Stimulated activated CD8-positive, alpha-beta memory T cell treated with anti-CD3 and anti-CD28 coated beads, Interleukin-7, amount 100 ng/mL, for 24 hours (primary cell): ENCODE measurements around the gene RTN1.

Source experiments
- DNase-seq: peaks from one replicate; pipeline ENCODE4 v3.0.0-alpha.2; 2020; ENCODE audit warnings: low read depth

RTN1 gene

DNA sequence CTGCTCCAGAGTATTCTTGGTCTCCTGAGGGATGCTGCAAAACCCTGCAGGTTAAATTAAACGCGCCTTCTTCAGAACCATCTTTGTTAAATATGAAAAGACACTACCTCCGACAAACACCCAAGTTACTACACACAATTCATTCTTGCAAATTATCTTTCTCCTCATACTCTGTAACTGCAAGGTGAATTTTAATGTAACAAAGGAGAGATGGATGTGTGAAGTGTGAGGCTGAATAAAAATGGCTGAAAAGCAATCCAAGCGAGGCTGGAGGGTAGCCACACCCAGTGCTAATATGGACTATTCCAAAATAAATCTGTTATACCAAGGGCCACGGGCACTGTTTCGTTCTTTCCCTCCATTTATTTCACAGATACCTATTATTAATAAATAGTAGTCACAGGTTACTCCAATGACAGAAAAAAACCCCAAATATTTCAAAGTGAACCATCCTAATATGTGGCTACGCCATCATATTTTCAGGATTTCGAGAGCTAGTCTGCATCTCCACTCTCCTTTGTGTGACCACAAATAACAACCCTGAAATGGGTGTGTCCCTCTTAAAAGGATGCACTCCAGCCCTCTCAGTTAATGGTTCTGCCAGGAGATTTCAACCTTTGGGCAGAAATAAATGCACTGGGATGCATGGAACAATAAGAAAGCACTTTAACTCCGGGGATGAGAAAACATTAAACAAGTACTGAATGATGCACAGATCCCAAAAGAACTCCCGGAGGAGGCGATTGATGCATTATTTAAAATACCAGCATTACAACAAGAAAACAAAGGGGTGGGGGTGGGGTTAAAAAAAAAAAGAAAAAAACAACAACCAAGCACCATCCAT, 240.9 kb downstream of the RTN1 start:
- DNase-seq, result no peak

DNA sequence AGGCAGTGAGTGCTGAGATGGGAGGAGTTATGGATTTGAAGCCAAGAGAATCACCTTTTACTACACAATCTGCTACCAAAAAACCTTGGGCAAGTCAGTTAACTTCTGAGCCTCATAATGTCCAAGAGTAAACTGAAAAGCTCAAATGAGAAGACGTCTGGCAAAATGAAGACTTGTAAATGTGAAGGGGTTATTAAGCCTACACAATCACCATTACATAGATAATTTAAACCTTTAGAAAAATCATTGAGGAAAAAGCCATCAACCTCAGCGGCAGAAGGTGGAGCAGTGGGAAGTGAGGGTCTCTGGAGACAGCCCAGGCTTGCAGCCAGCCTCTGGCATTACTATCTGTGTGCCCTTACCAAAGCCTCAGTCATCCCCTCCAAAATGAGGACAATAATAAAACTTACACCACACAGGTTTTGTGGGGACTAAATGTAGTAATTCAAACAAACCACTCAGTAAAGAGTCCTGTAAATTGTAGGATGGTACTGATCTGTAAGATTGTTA, 243.5 kb downstream of the RTN1 start:
- DNase-seq, result no peak

DNA sequence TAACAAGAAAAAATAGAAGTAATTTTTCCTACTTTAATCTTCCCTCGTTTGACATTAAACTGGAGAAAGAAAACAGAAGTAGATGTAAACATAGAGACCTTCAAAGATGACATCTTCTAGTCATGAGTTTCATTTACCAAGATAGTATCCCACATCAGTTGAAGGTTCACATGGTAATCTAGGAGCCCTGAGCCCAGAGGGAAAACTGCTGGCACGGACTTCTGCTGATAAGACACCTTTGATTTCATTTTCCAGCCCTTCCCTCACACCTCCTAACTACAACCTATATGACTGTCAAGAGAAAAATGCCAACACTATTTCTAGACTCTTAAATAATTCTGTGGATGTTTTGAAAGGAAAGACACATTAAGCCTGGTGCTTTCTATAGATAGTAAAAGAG, 247.9 kb downstream of the RTN1 start:
- no peak for DNase-seq

DNA sequence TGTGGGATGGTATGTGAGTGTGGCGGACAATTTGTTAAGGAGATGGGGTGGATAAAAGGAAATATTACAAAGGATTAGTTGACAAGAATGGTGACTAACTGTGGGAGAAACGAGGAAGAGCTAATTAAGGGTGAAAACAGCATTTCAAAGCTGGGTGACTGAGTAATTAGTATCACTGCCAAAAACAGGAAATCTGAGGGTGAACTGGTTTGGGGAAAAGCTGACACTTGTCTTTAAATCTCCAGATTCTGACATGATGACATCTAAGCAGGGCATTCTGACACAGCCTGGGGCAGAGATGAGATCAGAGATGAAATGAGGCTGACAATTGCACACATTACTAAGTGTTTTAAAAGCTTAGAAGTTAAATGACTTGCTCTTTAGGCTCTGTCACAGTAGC, 251.5 kb downstream of the RTN1 start:
- no peak for DNase-seq

DNA sequence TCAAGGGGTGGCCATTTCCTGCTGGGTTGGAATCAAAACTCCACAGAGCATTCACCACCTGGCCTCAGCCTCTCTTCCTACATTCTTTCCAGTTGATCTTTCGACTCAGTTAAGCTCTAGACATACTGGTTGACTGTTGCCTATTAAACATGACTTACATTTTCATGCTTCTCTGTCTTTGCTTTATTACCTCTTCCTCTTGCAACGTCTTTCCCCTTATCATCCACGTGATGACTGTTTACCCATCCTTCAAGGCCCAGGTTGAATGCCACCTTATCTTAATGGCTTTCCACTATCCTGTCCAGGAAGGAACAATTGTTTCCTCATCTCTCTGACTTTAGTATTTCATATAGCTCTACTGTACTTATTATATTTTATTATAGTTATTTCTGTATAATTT, 269.5 kb downstream of the RTN1 start:
- DNase-seq, result no peak

DNA sequence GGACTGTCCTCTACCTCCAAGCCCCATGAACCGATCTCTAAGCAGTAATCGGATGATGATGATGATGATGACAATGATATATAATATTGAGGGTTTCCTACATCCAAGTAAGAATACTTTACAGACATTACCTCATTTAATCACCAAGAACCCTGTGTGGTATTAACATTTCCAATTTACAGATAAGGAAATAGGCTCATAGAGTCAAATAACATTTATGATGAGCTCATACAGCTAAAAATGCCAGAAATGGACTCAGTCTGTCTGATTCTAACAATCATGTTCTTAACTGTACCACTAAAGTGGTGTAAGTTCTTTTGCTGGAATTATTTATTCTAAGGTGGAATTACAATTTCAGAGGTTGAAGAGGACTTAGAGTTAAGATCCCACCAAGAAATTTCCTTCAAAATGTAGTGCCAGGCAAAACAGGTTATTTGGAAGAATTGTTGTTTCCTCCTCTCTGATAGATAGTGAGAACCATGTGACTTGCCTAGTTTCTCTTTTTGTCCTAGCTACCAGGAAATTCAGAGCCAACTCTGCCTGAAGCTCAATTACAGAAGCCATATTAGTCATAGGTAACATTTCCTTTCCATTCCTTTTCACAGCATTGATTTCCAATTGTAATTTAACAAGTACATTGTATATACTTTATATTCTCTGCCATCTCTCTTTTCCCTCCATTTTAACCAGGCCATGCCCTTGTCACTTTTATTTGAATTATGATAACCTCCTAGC, 270.2 kb downstream of the RTN1 start:
- no peak for DNase-seq

DNA sequence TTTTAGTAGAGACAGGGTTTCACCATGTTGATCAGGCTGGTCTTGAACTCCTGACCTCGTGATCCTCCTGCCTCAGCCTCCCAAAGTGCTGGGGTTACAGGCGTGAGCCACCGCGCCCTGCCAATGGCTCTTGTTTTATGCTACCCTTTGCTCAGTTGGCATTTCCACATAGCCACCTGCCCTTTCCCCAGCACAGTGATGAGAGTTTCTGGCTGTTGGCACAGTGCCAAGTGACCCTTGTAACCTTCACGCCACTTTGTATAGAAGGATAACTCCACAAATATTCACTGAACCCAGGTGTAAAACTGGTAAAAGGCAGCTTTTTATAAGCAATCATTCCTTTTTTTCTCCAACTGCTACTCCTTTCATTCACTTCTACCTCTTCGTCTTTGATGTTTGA, 275.5 kb downstream of the RTN1 start:
- no peak for DNase-seq

DNA sequence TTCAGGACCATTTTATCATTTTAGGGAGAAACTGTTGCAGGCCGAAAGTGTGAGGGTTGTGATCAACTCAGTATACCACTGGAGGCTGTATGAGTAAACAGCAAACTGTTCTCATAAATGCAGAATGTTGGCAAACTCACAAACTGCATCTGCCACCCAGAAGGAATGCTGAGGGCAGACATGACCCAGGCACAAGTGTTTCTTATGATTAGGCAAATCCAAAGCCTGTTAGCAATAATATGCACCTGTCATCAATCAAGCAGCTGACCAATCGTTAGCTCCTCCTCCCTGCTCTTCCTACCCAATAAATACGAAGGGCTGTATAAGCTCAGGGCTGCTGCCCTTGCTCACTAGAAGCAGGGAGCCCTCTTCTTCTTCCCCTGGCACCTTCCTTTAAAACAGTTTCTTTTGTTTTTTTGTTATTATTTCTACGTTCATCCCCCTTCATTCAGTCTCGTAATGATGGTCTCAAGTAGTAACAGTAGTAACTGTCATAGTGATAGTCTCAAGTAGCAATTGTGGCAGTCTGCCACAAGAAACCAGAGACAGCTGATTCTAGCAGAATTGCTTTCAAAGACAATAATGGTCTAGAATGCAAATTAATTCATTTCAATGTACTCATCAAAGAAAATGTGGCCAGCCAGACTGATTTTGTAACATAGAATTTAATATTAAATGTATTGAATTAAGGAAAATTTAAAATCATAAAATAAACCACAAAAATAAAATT, 278.8 kb downstream of the RTN1 start:
- no peak for DNase-seq

DNA sequence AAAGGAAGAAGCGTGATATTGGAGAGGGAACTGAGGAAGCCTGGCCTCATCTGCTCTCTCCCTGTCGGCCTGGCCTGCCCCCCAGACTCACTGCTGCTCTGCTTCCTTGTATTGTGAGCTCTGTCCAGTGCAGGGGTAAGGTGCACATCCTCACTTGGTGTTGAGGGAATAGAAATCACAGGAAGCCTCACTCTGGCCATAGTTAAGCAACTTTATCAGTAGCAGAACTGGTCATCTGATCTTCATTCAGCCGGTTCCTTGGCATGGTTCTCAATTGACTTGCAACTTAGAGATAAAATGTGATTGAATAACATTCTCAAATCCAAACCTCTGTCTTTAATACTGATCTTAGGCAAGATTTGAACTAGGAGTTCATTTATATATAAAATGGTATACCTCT, 282.5 kb downstream of the RTN1 start:
- DNase-seq, result no peak

DNA sequence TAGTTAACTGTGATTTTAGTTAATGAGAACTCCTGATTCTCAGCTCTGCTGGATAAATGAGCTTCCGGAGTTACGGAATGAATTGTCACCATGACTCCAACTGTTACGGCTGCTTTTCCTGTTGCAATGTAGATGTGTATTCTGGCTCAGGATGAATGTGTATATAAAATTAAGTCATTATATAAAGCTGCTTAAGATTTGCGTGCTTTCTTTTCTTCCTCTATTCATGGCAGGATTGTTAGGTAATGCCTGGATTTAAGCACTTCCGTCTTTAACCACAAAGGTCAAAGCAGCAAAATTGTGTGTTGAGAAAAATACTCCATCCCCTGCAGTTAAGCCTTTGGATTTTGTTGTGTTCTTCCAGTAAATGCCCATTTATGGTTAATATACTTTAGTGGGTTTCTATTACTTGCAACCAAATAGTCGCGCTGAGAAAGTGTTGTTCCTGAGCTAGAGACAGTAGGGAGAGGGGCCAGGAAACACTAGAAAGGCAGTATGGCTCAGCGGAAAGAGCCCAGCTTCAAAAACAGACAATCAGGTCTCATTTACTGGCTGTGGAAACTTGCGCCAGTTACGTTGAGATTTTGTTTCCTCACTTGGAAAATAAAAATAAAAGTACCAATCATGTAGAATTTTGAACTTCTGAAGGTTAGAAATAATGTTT, 284.6 kb downstream of the RTN1 start:
- no peak for DNase-seq

DNA sequence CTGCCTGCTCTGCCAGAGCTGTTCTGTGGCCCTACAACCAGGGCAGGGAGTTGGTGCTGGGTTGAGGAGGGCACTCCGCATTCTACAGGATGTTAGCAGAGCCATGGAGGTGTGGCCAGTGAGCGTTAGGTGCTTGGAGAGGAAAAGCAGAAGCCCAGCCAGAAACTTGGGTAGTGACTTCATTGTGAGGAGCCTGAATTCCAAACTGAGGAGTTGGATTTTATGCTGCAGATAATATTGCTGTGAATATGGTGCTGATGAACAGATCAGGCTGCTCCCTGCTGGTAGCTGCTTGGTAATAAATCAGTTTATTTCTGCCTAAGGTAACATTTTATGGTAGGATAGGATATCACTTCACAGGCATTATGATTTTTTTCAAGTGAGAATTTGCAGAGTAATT, 286.8 kb downstream of the RTN1 start:
- DNase-seq, result no peak

DNA sequence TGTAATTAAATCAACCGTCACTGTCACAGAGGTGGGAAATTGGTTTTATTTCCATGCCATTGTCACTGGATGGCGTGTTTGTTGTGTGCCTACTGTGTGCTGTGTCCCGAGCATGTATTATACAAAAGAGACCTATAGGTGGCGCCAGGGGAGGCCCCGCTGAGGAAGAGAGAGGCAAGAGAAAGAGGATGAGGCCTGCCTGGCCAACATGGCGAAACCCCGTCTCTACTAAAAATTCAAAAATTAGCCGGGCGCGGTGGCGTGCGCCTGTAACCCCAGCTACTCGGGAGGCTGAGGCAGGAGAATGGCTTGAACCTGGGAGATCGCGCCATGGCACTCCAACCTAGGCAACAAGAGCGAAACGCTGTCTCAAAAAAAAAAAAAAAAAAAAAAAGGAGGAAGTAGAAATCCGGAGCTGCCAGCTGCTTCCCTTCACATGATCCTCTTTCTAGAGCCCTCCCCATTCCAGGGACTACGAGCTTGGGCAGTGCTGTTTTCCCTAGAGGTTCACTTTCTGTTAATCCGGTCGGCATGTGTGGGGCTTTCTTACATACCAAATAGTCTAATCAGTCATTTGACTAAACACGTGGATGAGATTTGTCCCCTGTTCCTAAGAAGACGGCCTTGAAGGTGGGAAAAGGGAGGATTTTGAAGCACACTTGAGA, 287.6 kb downstream of the RTN1 start:
- no peak for DNase-seq

DNA sequence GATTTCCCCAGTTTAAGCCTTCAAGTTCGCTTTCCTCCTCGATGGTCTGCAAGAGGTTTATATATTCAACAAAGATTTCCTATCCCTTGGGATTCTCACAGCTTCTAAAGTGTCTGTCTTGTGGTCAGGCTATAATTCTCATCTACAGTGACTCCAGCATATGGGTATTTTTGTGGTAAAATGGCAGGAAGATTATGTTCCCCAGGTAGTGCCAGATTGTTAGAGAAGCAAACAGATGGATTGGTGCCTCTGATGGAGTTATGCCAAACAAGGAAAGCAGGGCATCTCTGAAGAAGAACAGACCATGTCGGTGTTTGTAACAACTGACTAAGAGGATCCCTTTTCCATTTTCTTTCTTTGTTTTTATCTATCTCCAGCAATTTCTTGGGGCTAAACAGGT, 288.4 kb downstream of the RTN1 start:
- no peak for DNase-seq

DNA sequence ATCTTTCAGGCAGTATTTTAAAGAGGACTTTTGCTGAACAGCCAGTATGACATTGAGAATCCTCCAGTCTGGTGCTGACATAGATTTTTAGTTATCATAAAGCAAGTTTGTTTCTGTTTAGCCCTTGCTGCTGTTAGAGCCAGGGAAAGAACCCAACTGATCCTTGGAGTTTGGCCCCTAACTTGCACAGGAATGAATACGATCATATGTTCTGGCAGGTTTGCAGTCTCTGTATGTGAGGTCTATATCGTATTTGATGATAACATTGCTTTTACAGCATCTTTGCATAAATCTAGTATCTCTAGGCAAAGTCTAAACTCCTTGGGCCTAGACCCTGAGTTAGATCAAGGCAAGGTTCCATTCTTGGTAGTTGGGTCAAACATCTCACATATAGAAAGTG, 289.7 kb downstream of the RTN1 start:
- DNase-seq, result no peak

DNA sequence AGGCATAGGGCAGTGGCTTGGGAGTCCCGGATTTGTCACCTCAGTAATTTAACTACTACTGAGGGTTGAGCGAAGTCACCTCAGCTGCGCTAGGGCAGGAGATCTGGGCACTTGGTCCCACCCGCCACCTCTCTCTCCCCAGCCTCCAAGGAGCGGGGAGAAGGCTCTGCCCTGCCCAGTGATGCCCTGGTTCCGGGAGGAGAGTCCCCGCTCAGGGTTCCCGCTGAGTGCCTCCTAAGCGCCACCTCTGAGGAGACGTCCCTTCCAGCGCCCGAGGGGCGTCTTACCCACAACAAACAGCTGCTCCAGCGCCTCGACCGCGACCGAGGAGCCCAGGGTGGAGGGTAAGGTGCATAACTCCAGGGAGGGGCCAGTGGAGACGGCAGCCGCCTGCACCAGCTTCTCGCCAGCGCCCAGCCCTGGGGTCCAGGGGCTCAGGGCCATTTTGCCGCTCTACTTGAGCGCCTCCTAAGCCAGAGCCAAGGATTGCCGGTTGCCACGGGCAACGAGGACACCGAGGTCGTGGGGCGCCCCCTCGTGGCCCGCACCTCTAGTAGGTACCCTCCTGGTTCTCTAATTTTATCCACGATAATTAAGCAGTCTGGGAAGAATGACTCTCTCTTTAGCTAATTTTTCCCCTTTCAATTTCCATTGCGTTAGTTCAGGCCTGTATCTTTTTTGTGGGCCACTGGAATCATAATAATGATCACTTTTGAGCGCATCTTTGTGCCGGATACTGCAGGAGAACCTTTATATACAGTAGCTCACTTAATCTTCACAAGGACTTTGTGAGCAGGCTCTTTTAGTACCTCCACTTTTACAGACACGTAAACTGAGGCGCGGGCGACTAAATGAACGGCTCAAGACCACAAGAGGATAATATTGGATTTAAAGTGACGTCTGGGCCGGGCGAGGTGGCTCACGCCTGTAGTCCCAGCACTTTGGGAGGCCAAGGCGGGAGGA, 294.0 kb downstream of the RTN1 start, which contains the start of gene CCDC175:
TSS of gene CCDC175 (minus strand) at position 481 of the 963 bp plus-strand sequence. CDS start at position 444, 37 bp downstream.
- DNase-seq, result peak; percentile 59

DNA sequence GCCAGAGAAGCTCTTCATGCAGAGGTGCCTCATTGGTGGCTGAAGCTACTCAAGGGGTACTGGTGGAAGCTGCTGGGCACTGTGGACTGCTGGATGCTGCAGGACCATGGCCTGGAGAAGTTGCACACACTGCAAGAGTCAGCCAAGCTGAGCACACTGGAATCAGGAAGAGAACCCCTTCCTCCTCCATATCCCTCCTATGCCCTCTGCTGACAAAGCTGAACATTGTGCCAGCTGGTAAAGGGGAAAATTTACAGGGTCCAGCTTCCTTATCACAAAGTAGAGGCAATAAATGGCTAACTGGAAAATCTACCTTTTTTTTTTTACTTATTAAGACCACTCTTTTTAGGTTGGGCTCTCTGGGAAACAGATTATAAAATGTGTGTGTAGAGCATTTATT, 300.5 kb downstream of the RTN1 start:
- DNase-seq, result no peak

DNA sequence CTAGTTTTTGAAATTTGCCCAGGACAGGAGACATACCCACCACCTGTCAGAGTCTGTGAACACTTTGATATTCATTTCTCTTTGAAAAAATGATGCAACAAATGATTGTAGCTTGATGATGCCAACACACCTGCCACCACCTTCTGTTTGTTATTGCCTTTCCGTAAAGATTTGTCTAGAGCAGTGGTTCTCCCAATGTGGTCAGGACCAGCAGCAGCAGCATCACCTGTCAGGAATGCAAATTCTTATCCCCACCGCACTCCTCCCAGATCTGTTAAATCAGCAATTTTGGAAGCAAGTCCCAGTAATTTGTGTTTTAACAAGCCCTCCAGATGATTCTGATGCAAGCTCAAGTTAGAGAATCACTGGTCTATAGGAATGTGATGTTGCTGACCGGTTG, 303.9 kb downstream of the RTN1 start:
- DNase-seq, result no peak

DNA sequence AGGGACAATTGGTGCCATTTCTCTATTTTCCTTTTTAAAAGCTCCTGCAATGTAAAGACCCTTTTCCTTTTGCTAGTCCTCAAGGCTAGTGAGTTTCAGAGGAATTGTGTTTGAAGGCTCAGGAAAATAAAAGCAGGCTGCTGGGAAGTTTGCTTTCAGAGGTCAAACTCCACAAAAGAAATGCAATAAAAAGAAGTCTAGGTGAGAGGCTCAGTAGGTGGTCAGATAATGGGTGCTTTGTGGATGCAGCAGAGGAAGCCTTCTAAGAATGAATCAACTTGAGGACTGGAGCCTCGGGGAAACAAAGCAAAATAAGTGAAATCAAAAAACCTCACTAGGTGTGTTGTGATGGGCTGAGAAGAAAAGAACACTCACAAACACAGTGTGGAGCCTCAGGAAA, 304.3 kb downstream of the RTN1 start:
- no peak for DNase-seq

DNA sequence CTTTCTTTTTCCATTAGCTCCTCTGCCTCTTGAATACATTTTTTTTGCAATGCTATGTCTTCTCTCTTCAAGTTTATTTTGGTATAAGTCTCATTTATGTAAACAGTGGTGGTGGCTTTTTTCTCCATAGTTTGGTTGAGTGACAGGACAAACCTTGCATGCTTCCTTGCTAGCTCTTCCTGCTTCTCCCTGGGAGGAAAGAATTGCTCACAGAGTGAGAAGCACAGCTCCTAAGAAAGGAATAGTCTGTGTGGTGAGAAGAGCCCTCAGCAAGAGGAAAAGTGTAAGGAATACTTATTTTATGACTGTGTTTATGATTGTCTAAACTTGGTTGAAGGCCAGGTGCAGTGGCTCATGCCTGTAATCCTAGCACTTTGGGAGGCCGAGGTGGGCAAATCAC, 305.5 kb downstream of the RTN1 start:
- no peak for DNase-seq

DNA sequence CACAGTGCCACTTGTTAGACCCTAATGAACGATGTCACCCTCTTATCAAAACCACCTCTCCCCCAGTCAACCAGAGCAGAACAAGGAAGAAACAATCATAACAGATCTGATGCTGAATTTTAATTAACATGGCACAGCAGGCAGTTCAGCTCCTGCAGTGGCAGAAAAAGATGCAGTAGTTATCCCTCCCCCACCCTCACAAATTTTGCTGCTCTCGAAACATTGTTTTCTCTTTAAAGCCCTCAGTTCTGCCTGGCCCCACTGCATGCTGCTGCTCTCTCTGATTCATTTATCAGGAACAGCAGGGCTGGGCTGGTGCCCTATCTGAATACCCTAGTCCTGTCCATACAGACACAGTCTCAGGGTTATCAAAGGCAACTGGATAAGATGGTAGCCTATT, 306.2 kb downstream of the RTN1 start:
- no peak for DNase-seq
